ENCODE results near the gene MANSC1.

The MANSC1 gene

DNA sequence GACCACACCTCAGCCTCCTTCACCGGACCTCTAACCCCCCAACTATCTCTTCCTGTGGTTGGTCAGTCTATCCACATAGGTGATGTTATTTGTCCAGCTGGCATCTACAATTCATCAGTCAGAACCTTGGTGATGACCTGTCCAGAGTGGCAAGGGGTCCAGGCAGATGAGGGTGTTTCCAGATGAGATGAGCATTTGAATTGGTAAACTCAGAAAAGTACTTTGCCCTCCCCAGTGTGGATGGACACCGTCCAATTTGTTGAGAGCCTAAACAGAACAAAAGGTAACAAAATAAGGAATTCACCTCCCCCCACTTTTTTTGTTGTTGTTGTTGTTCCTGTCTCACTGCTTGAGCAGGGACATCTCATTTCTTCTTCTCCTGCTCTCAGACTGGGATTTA, 48.9 kb downstream of the MANSC1 start:
- no peak for DNase-seq (ENCODE audit: low read depth in 1 of 2, low spot score in 1 of 2)
- TF ChIP-seq, protein P1, sequence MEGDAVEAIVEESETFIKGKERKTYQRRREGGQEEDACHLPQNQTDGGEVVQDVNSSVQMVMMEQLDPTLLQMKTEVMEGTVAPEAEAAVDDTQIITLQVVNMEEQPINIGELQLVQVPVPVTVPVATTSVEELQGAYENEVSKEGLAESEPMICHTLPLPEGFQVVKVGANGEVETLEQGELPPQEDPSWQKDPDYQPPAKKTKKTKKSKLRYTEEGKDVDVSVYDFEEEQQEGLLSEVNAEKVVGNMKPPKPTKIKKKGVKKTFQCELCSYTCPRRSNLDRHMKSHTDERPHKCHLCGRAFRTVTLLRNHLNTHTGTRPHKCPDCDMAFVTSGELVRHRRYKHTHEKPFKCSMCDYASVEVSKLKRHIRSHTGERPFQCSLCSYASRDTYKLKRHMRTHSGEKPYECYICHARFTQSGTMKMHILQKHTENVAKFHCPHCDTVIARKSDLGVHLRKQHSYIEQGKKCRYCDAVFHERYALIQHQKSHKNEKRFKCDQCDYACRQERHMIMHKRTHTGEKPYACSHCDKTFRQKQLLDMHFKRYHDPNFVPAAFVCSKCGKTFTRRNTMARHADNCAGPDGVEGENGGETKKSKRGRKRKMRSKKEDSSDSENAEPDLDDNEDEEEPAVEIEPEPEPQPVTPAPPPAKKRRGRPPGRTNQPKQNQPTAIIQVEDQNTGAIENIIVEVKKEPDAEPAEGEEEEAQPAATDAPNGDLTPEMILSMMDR (IDR thresholded peaks at IDR 0.05; ENCODE audit: insufficient read depth, low read length): no peak
- no peak for TF ChIP-seq GABPA (IDR thresholded peaks at IDR 0.05; ENCODE audit: low read depth)
- TF ChIP-seq, protein P2, sequence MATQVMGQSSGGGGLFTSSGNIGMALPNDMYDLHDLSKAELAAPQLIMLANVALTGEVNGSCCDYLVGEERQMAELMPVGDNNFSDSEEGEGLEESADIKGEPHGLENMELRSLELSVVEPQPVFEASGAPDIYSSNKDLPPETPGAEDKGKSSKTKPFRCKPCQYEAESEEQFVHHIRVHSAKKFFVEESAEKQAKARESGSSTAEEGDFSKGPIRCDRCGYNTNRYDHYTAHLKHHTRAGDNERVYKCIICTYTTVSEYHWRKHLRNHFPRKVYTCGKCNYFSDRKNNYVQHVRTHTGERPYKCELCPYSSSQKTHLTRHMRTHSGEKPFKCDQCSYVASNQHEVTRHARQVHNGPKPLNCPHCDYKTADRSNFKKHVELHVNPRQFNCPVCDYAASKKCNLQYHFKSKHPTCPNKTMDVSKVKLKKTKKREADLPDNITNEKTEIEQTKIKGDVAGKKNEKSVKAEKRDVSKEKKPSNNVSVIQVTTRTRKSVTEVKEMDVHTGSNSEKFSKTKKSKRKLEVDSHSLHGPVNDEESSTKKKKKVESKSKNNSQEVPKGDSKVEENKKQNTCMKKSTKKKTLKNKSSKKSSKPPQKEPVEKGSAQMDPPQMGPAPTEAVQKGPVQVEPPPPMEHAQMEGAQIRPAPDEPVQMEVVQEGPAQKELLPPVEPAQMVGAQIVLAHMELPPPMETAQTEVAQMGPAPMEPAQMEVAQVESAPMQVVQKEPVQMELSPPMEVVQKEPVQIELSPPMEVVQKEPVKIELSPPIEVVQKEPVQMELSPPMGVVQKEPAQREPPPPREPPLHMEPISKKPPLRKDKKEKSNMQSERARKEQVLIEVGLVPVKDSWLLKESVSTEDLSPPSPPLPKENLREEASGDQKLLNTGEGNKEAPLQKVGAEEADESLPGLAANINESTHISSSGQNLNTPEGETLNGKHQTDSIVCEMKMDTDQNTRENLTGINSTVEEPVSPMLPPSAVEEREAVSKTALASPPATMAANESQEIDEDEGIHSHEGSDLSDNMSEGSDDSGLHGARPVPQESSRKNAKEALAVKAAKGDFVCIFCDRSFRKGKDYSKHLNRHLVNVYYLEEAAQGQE (IDR thresholded peaks at IDR 0.05; ENCODE audit: insufficient replicate concordance, low read depth): no peak
- TF ChIP-seq SPI1 (IDR thresholded peaks at IDR 0.05; ENCODE audit: borderline replicate concordance, low read depth): no peak
- TF ChIP-seq POLR2AphosphoS5 (IDR thresholded peaks at IDR 0.05; ENCODE audit: low read depth): no peak
- H3K4me3 ChIP-seq (replicated peaks; ENCODE audit: insufficient read depth, low read length): no peak overlapping the region
- no peak overlapping the region for H3K27ac ChIP-seq (replicated peaks)
- H3K27me3 ChIP-seq (ENCODE audit: insufficient read depth, poor library complexity, severe bottlenecking): no peaks in the 10 kb centered on the region

DNA sequence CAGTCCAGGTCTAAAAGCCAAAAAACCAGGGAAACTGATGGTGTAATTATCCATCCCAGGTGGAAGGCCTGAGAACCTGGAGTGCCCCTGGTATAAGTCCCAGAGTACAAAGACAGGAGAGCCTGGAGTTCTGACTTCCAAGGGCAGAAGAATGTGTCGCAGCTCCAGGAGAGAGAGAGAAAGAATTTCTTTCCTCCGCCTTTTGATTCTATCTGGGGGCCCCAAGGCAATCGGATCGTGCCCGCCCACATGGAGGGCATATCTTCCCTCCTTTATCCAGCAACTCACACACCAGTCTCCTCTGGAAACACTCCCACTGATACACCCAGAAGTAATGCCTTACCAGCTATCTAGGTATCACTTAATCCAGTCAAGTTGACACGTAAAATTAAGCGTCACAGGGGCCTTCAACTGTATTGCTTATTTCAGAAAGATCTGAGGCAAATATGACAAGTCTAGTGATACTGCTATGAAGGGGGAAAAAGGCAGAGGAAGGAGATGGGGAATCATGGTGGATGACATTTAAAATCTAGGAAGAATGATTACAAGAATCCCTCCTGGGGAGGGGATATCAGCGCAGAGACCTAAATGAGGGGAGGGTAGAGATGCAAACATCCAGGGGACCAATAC, 52.7 kb downstream of the MANSC1 start:
- no peak overlapping the region for H3K27ac ChIP-seq (replicated peaks)
- no peak for DNase-seq (ENCODE audit: low read depth in 1 of 2, low spot score in 1 of 2)
- no peak overlapping the region for H3K4me3 ChIP-seq (replicated peaks; ENCODE audit: insufficient read depth, low read length)
- no peaks in the 10 kb centered on the region for H3K27me3 ChIP-seq (ENCODE audit: insufficient read depth, poor library complexity, severe bottlenecking)
- TF ChIP-seq, protein P1 (IDR thresholded peaks at IDR 0.05; ENCODE audit: insufficient read depth, low read length): no peak

DNA sequence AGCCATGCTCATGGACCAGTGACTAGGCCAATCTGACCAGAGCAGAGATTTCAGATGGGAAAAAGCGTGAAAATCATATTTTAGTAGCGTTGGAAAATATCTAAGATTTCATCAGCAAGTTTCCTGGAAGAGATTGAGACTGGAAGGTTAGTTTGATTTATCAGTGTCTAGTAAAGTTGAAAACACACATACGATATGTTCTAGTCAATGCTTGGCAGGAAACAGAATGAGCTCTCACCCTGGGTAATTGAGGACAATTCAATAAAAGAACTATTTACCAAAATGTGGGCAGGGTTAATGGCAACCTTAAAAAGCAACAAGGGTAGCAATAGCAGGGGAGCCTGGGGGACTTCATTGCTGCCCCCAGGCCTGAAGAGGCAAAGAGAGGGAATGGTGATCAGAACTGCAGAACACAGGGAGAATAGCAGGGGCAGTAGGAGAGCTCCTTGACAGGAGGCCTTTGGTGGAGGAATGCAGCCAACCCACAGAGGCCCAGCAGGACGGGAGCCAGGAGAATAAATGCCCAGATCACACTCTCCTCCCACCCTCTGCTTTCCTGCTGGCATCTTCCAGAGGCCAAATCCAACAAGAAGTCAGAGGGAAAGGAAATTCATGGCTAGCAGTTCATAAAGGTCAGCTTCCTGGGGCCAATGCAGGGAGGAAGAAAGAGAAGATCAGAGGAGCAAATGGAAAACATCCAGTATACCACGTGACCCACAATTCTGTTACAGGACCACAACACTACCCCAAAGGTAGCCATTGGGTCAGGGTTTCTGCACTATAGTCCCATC, 55.6 kb downstream of the MANSC1 start:
- Histone ChIP-seq H3K27me3 (ENCODE audit: insufficient read depth, poor library complexity, severe bottlenecking) (no peaks in the 10 kb centered on the region), H3K4me3 (replicated peaks; ENCODE audit: insufficient read depth, low read length) (no peak overlapping the region), H3K27ac (replicated peaks) (no peak overlapping the region)
- TF ChIP-seq, protein P1 (IDR thresholded peaks at IDR 0.05; ENCODE audit: insufficient read depth, low read length): no peak
- TF ChIP-seq GABPA (IDR thresholded peaks at IDR 0.05; ENCODE audit: low read depth) (no peak), POLR2AphosphoS5 (IDR thresholded peaks at IDR 0.05; ENCODE audit: low read depth) (no peak)
- TF ChIP-seq, protein P2 (IDR thresholded peaks at IDR 0.05; ENCODE audit: insufficient replicate concordance, low read depth): no peak
- DNase-seq (ENCODE audit: low read depth in 1 of 2, low spot score in 1 of 2): no peak
